H1 (cell line): ENCODE measurements around the gene BABAM1. TPM values are rescaled to one million over a fixed set of nuclear protein-coding genes. Genes with fewer than 3 reads are reported as not detected.

Experiments used
- BRCA1 ChIP-seq: IDR thresholded peaks from 2 replicates; pipeline ENCODE4 v1.6.1; 2012; ENCODE audit warnings: low read depth, low read length, improper control_type of control experiment
- EZH2 ChIP-seq: fragments of 200-600 bp; sonication (generic); IDR thresholded peaks from 2 replicates; pipeline ENCODE4 v1.7.1; 2012; ENCODE audit warnings: low read depth, mild to moderate bottlenecking, moderate library complexity, low read length, inconsistent platforms; ENCODE audit not compliant: severe bottlenecking
- GTF2F1 ChIP-seq: IDR thresholded peaks from 2 replicates; pipeline ENCODE4 v1.6.1; 2012; ENCODE audit warnings: low read depth, low read length, improper control_type of control experiment, borderline replicate concordance
- JUN ChIP-seq: IDR thresholded peaks from 2 replicates; pipeline ENCODE4 v1.6.1; 2011; ENCODE audit warnings: low read depth, mild to moderate bottlenecking, improper control_type of control experiment, low read length
- KDM5A ChIP-seq: fragments of 200-600 bp; IDR thresholded peaks from 2 replicates; pipeline ENCODE4 v1.7.1; 2012; ENCODE audit warnings: mild to moderate bottlenecking, low read length, inconsistent platforms, mixed read lengths
- MAFK ChIP-seq: IDR thresholded peaks from 2 replicates; pipeline ENCODE4 v1.6.1; 2012; ENCODE audit warnings: low read depth, mild to moderate bottlenecking, improper control_type of control experiment, low read length
- POU5F1 ChIP-seq: IDR thresholded peaks from 2 replicates; pipeline ENCODE4 v1.6.1; 2011; ENCODE audit warnings: low read depth, mild to moderate bottlenecking, low read length, moderate library complexity
- SAP30 ChIP-seq: fragments of 300-600 bp; sonication (generic); IDR thresholded peaks from 2 replicates; pipeline ENCODE4 v1.7.1; 2012; ENCODE audit warnings: low read length, moderate library complexity, mild to moderate bottlenecking, inconsistent platforms; ENCODE audit not compliant: insufficient read depth, insufficient replicate concordance
- SIRT6 ChIP-seq: IDR thresholded peaks from one replicate; pipeline ENCODE4 v1.7.1; 2012; ENCODE audit warnings: low read length, inconsistent platforms
- SUZ12 ChIP-seq: fragments of 200-600 bp; sonication (generic); IDR thresholded peaks from 2 replicates; pipeline ENCODE4 v1.6.1; 2012; ENCODE audit warnings: mild to moderate bottlenecking, inconsistent platforms, low read length, moderate library complexity, mixed read lengths
- YY1 ChIP-seq: IDR thresholded peaks from 2 replicates; pipeline ENCODE4 v1.6.1; 2011; ENCODE audit warnings: low read depth, mild to moderate bottlenecking, low read length
- polyA plus RNA-seq, 7 experiments: library from polyadenylated mRNA; depleted of rRNA in 3 of 7; stranded (reverse) in 5 of 7; unstranded in 2 of 7; fragments of >200 nt in 5 of 7; fragments of 200-250 nt in 2 of 7; gene quantifications; 1 replicate in 5 of 7; 2 replicates in 1 of 7; 4 replicates in 1 of 7; pipeline versions ENCODE4 v1.2.1 to v1.2.3, GENCODE V29; 2011 to 2013; ENCODE audit warnings: missing spikeins in 2 of 7, mixed read lengths in 2 of 7
- total RNA-seq: library from RNA; stranded (reverse); fragmentation: NEBNext Ultra II Directional; extraction: Animal tissue kit (Norgen Biotek cat#: 25700); gene quantifications from 2 replicates; pipeline ENCODE4 v1.2.1, GENCODE V29; 2021

Gene BABAM1
- total and polyA plus RNA-seq, 2 of the 8 experiments (the other 6 are each of a cell fraction or from before 2014, with no cell fraction given), result 127 to 133 TPM

GRCh38 chr19:17249887-17250548 is 17.2 kb upstream of the BABAM1 start (continued):
- TF ChIP-seq KDM5A (no peak), JUN (no peak), GTF2F1 (no peak), POU5F1 (no peak), SIRT6 (no peak), EZH2 (no peak), BRCA1 (no peak), SAP30 (no peak), MAFK (no peak), SUZ12 (no peak), YY1 (no peak)
